ENCODE measurements around the gene YPEL3.
"Not testable (repeated sequence)": the region's sequence is repeated elsewhere in the genome, so short reads cannot be mapped to it uniquely, and the experiment has no call there.

The YPEL3 gene

GRCh38 chr16:30120340-30121105 is 24.5 kb upstream of the YPEL3 start:
- TF ChIP-seq CTCF (IDR thresholded peaks at IDR 0.05; ENCODE audit: control extremely low read depth, extremely low read depth, low read depth, missing control alignments): no peak
- CTCF ChIA-PET: interaction anchor here (0.8 to 3.8 kb wide), 5 partner anchors 8 to 297 kb away, joined by 3 to 18 read pairs (median 3); partner anchors contain the start of genes CORO1A and TBX6
- POLR2A ChIA-PET: no interaction called here
- DNase-seq (ENCODE audit: extremely low spot score): no peak

- CTCF ChIA-PET: interaction anchor here (1.4 to 3.8 kb wide), 3 partner anchors 14 to 298 kb away, joined by 3 to 18 read pairs (median 3); partner anchors contain the start of gene TBX6
- no peak for TF ChIP-seq CTCF (IDR thresholded peaks at IDR 0.05; ENCODE audit: control extremely low read depth, extremely low read depth, low read depth, missing control alignments)
- DNase-seq (ENCODE audit: extremely low spot score): no peak
- POLR2A ChIA-PET: no interaction called here
Measured at GRCh38 chr16:30119428-30119827, 23.4 kb upstream of the YPEL3 start.

- POLR2A ChIA-PET: no interaction called here
- CTCF ChIA-PET: interaction anchor here (0.7 to 1.6 kb wide), 4 partner anchors 15 to 312 kb away, joined by 3 to 5 read pairs (median 3); partner anchors contain the start of gene DCTPP1
- DNase-seq (ENCODE audit: extremely low spot score): no peak
- no peak for TF ChIP-seq CTCF (IDR thresholded peaks at IDR 0.05; ENCODE audit: control extremely low read depth, extremely low read depth, low read depth, missing control alignments)
Measured at GRCh38 chr16:30117768-30118167, 21.8 kb upstream of the YPEL3 start.

- TF ChIP-seq CTCF (IDR thresholded peaks at IDR 0.05; ENCODE audit: control extremely low read depth, extremely low read depth, low read depth, missing control alignments): no peak
- ChIA-PET POLR2A (no interaction called here), CTCF (interaction anchor here (1.5 to 1.6 kb wide), 2 partner anchors 10 to 24 kb away, joined by 5 to 6 read pairs; no protein-coding TSS in a partner anchor)
- no peak for DNase-seq (ENCODE audit: extremely low spot score)
Measured at GRCh38 chr16:30116291-30117207, 20.5 kb upstream of the YPEL3 start.

- ChIA-PET CTCF (interaction anchor here (1.0 to 2.0 kb wide), 2 partner anchors 24 to 68 kb away, joined by 3 to 7 read pairs; partner anchors contain the start of gene CORO1A), POLR2A (no interaction called here)
- TF ChIP-seq CTCF (IDR thresholded peaks at IDR 0.05; ENCODE audit: control extremely low read depth, extremely low read depth, low read depth, missing control alignments): no peak
- no peak for DNase-seq (ENCODE audit: extremely low spot score)
Measured at GRCh38 chr16:30115238-30115637, 19.2 kb upstream of the YPEL3 start.

GRCh38 chr16:30114833-30115232 is 18.8 kb upstream of the YPEL3 start:
- CTCF ChIA-PET: interaction anchor here (1.0 to 4.3 kb wide), 3 partner anchors 12 to 69 kb away, joined by 3 to 26 read pairs (median 7); partner anchors contain the start of gene CORO1A
- POLR2A ChIA-PET; DNase-seq (ENCODE audit: extremely low spot score): not testable (repeated sequence)
